ENCODE results near the gene ROBO1. TPM values are rescaled to one million over a fixed set of nuclear protein-coding genes. Genes with fewer than 3 reads are reported as not detected.

Gene ROBO1
- total RNA-seq, 1 donor from 2014 or later = 20.8 TPM

DNA sequence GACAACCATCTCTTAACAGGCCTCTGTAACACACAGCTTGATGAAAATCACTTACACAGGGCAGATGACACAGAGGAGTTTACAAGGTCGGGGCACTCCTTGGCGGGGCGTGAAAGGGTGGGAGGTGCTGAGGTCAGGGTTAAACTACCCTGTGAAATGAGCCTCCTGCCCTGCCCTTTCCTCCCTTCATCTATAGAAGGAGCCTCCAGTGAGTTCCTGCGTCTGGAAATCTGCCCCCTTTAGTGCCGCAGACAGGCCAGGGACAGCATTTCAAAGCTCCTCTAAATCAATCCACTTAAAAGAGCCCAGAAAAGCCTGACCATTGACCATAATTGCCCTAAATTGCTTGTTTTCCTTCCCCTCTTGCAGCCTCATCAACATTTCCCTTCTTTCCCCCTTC, 1.9 kb downstream of the ROBO1 start:
- Histone ChIP-seq H3K27me3 (ENCODE audit: control insufficient read depth, insufficient read depth, low read length) (peaks cover 17% of the 10 kb centered on the region), H3K4me3 (ENCODE audit: low read depth, low read length) (no peak overlapping the region), H3K36me3 (ENCODE audit: control insufficient read depth, insufficient read depth, low read length) (no peaks in the 10 kb centered on the region)
- DNase-seq (ENCODE audit: low read depth) (no peak), FAIRE-seq (no peak)
- TF ChIP-seq, protein P1, sequence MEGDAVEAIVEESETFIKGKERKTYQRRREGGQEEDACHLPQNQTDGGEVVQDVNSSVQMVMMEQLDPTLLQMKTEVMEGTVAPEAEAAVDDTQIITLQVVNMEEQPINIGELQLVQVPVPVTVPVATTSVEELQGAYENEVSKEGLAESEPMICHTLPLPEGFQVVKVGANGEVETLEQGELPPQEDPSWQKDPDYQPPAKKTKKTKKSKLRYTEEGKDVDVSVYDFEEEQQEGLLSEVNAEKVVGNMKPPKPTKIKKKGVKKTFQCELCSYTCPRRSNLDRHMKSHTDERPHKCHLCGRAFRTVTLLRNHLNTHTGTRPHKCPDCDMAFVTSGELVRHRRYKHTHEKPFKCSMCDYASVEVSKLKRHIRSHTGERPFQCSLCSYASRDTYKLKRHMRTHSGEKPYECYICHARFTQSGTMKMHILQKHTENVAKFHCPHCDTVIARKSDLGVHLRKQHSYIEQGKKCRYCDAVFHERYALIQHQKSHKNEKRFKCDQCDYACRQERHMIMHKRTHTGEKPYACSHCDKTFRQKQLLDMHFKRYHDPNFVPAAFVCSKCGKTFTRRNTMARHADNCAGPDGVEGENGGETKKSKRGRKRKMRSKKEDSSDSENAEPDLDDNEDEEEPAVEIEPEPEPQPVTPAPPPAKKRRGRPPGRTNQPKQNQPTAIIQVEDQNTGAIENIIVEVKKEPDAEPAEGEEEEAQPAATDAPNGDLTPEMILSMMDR (IDR thresholded peaks at IDR 0.05; ENCODE audit: insufficient read depth, low read length, severe bottlenecking) = no peak

DNA sequence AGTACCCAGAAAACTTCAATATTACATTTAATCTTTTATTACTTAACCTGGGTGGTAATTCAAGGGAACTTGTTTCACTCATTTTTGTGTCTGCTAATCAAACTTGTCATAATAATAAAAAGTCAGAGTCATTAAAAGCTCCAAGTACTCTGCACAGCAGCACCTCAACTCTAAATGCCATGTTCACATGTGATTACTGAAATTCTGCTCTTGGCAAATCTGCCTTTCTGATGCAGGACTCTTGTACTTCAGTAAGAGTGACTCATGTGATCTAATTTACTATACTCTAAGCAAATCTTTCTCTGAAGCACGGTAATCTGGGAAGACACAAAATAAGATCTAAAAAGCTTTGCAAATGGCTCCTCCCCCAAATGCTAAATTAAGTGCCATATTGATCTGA, 6.4 kb downstream of the ROBO1 start:
- TF ChIP-seq, protein P1 (IDR thresholded peaks at IDR 0.05; ENCODE audit: insufficient read depth, low read length, severe bottlenecking) = no peak
- Histone ChIP-seq H3K4me3 (ENCODE audit: low read depth, low read length) (no peak overlapping the region), H3K36me3 (ENCODE audit: control insufficient read depth, insufficient read depth, low read length) (no peaks in the 10 kb centered on the region), H3K27me3 (ENCODE audit: control insufficient read depth, insufficient read depth, low read length) (peaks cover 9% of the 10 kb centered on the region)
- FAIRE-seq (no peak), DNase-seq (ENCODE audit: low read depth) (no peak)

DNA sequence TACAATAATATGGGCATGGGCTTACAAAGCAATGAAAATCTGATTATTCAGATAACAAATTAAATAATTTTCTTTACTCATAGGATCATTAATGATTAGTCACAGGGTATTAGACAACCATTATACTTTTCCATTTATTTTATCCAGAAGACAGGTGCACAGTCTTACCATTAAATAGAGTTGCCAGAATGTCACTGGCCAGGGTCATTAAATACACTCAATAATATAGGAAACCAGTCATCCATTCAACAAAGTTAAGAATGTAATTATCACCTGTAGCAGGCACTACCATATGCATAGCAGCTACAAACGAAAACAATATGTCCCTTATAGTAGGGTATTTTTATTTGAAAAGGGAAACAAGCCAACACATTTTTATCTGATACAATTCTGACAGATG, 16.1 kb downstream of the ROBO1 start:
- Histone ChIP-seq H3K4me3 (ENCODE audit: low read depth, low read length) (no peak overlapping the region), H3K27me3 (ENCODE audit: control insufficient read depth, insufficient read depth, low read length) (no peaks in the 10 kb centered on the region), H3K36me3 (ENCODE audit: control insufficient read depth, insufficient read depth, low read length) (no peaks in the 10 kb centered on the region)
- TF ChIP-seq, protein P1 (IDR thresholded peaks at IDR 0.05; ENCODE audit: insufficient read depth, low read length, severe bottlenecking) = no peak
- FAIRE-seq (no peak), DNase-seq (ENCODE audit: low read depth) (no peak)

DNA sequence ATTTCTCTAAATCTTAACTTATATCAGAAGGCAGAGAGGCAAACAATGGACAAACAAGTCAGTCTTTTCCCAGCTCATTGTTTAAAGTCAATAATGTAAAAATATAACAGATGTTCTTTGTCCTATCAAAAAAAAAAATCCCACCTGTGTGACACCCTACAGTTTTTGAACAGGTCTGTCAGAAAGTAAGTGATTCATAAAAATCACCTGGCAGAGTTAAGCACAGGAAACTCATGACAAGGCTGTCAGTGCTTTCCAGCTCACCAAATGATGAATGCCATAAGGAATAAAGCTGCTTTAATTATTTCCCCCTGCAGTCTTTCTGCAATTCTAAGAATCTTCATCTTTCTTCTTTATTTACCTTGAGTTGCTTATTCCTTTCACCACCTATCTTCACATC, 30.3 kb downstream of the ROBO1 start:
- Histone ChIP-seq H3K4me3 (ENCODE audit: low read depth, low read length) (no peak overlapping the region), H3K36me3 (ENCODE audit: control insufficient read depth, insufficient read depth, low read length) (no peaks in the 10 kb centered on the region), H3K27me3 (ENCODE audit: control insufficient read depth, insufficient read depth, low read length) (no peaks in the 10 kb centered on the region)
- TF ChIP-seq, protein P1 (IDR thresholded peaks at IDR 0.05; ENCODE audit: insufficient read depth, low read length, severe bottlenecking) = no peak
- DNase-seq (ENCODE audit: low read depth) = no peak
- FAIRE-seq = no peak

- Histone ChIP-seq H3K27me3 (ENCODE audit: control insufficient read depth, insufficient read depth, low read length) (no peaks in the 10 kb centered on the region), H3K36me3 (ENCODE audit: control insufficient read depth, insufficient read depth, low read length) (no peaks in the 10 kb centered on the region), H3K4me3 (ENCODE audit: low read depth, low read length) (no peak overlapping the region)
- DNase-seq (ENCODE audit: low read depth) (no peak), FAIRE-seq (no peak)
- TF ChIP-seq, protein P1 (IDR thresholded peaks at IDR 0.05; ENCODE audit: insufficient read depth, low read length, severe bottlenecking) = no peak
Measured at GRCh38 chr3:79729096-79729495, 38.7 kb downstream of the ROBO1 start.

DNA sequence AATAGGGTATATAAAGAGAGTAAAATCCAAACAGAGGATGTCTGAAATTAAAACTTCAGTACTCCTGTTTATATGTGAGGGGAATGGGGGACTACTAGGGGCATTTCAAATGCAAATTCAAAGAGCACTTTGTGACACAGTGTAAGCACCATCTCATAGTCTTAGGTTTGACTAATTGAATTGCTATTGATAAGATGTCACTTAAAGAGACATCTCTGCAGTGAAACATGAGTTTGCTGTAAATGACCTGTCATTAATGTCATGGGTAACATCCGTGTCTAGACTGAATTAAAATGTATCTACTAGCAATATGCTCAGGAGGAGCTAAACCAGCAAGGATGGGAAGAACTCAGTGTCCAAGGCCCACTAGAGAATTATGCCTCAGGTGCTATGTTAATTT, 41.0 kb downstream of the ROBO1 start:
- FAIRE-seq = no peak

More for the DNA sequence above, 41.0 kb downstream of the ROBO1 start:
- DNase-seq (ENCODE audit: low read depth) = no peak
- Histone ChIP-seq H3K36me3 (ENCODE audit: control insufficient read depth, insufficient read depth, low read length) (no peaks in the 10 kb centered on the region), H3K27me3 (ENCODE audit: control insufficient read depth, insufficient read depth, low read length) (no peaks in the 10 kb centered on the region), H3K4me3 (ENCODE audit: low read depth, low read length) (no peak overlapping the region)
- TF ChIP-seq, protein P1 (IDR thresholded peaks at IDR 0.05; ENCODE audit: insufficient read depth, low read length, severe bottlenecking) = no peak

All from bronchial epithelial cell (primary cell).